HuH-7.5 (cell line): ENCODE measurements around the gene HIPK2.

Experiments used
- DNase-seq: peaks from one replicate; pipeline ENCODE4 v3.0.0; 2011; ENCODE audit warnings: low spot score

Gene HIPK2

DNA sequence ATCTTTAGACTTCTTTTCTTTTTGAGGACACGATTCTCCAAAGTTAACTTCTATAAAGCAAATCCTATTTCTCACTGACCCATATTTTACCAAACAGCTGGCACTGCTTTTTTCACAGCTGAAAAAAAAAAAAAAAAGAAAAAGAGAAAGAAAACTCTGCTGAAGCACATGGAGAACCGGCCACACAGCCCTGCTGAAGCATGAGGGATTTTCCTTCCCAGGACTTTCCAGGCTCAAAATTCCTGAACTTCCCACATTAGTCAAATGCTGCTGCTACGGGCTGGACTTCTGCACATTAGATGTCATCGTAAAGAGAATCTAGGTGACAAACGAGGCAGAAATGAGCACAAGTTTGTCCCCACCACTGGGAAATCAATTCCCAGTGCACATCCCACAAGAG, 25.2 kb downstream of the HIPK2 start:
- no peak for DNase-seq

DNA sequence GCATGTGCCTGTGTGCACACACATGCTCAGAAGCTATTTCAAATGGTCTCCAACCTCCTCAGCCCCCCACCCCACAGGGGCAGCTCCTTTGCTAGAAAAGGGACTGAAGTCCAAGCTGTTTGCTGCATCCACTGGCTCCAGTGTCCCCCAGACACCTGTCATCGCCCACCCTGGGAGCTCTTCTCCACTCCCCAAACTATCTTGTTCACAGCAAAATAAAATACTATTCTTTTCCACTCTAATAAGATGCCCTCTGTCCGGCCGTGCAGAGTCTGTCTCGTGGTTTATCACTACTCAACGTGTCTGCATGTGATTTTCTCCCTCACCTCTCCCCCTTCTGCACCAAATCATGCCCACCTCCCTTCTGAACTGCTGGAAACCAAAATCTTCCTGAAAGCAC, 25.6 kb downstream of the HIPK2 start:
- DNase-seq: no peak

DNA sequence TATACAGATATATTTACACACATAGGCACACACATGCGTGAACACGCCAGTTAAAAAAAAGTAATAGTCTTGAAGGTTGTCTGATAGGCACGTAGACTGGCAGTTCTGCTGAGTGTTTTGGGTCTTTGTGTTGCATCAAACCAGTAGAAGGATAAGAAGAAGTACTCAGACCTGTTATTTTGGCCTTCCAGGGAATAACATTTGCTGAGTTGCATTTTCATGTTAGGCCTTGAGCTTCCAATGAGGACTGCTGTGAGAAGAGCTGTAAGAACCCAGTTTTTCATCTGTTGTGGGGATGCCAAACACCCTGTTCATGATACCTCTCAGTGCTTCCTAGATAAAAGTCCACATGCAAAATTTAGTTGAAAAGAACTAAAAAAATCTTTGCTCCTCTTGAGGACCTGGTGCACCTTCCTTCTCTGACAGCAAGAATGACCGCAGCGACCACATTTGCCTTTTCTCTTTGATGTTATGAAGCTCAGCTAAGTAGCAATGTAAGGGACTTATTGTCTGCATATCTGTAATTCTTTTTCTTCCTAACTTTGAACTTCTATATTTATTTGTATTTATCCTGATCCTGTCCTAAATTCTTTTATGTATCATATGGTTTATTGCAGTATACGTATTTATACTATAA, 27.2 kb downstream of the HIPK2 start:
- DNase-seq: no peak

DNA sequence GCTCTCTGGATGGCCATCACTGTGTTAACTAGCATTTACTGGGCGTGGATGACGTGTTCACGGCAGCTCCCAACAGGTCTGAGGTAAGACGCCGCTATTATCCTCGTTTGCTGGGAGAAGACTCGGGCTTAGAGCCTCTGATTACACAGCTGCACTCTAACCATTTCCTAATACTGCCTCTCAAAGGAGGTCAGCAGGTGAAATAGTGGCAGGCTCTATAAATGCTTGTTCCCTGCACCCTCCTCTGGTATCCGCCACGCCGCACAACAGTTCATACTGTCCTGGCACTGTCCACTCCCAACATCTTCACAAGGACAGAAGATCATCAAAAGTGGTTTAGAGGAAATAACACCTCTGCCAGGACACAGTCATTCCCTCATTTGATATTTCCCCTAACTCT, 28.3 kb downstream of the HIPK2 start:
- DNase-seq: no peak

DNA sequence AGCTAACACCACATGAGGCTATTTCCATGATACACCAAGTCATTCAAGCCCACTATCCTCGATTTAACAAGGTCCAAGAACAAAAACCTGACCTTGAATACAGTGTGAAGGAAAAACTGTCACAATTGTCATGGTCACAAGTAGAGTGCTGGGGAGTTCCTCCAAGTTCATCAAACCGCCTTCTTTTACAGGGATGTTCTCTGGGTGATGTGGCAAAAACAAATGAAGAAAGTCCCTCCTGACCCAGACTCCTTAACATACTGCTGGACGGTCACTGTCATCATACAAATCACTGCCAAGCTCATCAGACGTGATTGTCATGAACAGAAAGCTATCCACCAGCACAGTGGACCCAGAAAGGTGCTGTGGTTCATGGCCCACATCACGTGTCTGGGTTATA, 28.9 kb downstream of the HIPK2 start:
- DNase-seq: no peak

DNA sequence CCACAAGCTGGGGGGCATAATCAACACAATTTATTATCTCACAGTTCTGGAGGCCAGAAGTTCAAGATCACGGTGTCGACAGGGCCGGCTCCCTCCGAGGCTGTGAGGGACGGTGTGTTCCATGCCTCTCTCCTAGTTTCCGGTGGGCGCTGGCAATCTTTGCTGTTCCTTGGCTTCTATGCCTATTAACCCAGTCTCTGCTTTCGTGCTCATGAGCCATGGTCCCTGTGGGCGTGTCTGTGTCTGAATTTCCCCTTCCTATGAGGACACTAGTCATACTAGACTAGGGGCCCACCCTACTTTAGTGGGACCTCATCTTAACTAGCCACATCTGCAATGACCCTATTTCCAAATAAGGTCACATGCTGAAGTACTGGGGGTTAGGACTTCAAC, 29.4 kb downstream of the HIPK2 start:
- DNase-seq: no peak

DNA sequence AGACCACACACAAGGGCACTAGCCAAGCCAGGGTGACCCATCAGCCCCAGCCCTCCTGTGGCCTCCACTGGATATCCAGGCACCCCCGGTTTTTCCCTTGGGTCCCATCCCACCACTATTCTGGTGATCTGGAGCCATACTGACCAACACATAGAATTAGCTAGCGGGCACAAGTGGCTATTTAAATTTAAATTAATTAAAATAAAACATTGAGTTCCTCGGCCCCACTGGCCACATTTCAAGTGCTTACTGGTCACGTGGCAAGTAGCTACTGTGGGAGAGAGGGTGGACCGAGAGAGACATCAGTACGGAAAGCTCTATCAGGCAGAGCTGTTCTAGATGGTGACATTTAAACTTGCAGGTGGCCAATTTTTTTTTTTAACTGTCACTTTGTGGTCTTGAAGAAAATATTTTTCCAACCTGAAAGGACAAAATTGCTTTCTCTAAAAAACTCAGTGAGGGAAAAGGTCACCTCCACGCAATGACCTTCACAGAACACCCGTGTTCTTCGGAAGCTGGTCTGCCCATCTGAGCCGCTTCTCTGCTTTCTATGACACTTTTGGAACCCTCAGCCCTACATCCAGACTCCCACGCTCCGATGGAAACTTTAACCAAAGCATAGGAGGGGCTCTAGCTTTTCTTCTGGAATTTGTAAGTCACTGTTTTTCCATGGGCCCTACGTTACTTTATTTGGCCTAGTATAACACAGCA, 30.0 kb downstream of the HIPK2 start:
- no peak for DNase-seq

DNA sequence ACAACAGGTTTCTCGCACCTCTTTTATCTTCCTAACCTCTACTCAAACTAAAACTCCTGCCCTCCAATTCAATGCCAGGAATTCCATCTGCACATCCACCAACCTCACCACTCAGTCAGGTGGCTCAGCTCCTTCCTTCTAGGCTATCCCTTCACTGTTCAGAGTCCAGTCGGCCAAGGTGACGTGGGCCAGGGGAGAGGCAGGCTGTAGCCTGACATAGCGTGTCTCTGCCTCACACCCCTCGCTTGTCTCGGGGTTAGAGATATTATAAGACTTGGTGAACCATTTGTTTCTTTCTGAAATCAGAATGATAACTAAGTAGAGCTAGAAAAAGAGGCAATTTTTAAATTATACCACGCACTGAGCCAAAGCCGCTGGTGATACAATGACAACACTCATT, 31.1 kb downstream of the HIPK2 start:
- no peak for DNase-seq

DNA sequence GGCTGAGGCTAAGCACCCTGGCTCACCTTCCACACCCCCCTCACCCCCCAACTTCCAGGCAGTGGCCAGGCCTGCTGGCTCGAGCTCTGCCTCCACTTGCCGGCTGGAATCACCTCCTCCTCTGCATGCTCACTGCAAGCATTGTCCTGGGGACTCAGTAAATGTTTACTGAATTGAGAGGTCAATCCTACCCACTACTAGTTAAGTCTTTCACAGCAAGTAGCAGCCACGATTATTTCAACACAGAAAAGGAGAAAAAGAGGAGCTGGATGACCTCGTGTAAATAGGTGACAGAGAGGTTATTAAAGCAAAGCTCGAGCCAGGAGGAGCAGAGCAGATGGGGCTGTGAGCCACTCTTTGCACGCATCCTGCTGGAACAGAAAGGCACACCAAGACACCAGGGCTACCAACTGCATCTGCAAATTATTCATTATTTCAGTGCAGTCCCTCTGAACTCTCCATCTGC, 32.1 kb downstream of the HIPK2 start:
- peak; percentile 25 for DNase-seq

DNA sequence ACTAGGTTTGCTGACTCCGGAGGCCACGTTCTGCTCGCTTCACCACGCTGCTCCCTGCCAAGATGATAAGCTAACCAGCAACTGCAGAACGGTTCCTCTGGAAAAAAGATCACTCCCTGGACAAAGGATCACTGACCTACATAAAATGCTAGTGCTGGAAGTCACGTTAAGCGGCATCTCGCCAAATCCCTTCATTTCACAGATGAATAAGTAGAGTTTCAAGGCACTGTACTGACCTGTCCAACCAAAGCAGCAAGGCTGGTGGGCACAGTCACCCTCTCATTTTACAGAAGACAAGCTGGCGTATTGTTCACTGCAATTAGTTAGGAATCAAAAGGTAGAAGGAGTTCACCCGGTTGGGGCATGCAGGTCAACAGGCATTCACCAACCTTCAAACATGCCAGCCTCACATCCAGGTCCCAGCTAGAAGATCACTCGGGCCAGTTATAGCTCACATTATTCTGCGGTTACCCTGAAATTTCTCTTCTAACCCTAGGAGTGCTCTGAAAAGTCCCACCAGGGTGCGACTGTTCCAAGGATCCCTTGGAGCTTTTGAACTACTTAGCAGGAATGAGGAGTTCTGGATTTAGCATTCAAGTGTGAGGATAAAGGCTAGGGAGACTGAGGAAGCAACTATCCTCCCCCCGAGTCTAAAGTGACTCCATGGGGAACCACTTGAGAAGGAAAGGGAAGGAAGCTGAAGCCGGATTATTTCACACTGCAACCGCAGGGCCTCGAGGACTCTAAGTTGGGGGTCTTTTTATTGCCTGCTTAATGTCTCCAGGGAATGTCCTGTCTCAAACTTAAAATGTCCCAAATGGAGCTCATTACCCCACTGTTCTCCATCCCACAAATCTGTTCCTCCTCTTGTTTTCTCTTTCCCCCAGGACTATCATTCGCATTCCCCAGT, 32.8 kb downstream of the HIPK2 start:
- no peak for DNase-seq

DNA sequence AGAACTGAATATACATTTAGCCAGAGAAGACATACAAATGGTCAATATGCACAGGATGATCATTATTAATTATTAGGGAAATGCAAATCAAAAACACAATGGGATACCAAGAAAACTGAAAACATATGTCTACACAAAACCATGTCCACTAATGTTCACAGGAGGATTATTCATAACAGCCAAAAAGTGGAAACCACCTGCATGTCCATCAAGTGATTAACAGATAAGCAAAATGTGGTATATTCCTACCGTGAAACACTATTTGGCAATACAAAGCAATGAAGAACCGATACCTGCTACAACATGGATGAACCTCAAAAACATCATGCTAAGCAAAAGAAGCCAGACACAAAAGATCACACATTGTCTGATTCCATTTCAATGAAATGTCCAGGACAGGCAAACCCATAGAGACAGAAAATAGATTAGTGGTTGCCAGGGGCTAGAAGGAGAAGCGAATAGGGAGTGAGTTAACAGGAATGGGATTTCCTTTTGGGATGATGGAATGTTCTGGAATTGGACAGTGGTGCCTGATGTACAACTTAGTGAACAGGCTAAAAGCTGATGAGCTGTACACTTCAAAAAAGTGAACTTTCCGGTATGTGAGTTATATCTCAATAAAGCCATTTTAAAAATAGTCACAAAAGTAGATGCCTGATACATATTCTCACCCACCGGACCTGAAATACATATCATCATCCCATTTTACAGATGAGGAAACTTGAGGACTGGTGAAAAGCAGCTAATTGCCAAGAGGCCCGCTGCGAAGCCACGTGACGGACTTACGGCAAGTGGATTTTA, 33.6 kb downstream of the HIPK2 start:
- DNase-seq: no peak

DNA sequence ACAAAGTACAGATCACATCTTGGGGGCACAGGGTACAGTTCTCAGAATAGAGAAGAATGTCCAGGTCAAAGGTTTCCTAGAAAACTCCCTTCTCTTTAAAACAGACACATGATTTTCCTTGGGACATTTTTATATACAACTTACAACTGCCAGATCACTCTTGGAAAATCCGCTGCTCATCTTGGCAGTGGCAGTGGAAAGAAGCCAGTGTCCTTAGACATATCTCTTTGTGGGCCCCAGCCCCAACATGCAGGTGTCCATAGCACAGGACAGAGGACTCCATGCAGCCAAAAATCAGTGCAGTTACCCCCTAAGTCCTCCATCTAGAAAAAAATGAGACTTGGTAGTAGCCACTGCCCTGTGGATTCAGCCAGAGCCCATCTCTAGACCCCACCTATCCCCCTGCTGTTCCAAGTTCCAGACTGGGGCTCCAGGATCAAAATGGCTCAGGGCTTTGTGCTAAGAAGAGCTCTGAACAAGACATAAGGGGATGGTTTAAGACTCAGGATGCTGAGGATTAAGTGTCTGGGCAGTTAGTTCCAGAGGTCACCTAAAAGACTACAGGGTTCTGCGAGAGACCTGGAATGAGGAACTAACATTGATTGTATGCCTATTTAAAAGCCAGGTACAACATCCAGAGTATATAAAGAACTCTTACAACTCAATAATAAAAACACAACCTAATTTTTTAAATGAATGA, 34.4 kb downstream of the HIPK2 start:
- DNase-seq: no peak

DNA sequence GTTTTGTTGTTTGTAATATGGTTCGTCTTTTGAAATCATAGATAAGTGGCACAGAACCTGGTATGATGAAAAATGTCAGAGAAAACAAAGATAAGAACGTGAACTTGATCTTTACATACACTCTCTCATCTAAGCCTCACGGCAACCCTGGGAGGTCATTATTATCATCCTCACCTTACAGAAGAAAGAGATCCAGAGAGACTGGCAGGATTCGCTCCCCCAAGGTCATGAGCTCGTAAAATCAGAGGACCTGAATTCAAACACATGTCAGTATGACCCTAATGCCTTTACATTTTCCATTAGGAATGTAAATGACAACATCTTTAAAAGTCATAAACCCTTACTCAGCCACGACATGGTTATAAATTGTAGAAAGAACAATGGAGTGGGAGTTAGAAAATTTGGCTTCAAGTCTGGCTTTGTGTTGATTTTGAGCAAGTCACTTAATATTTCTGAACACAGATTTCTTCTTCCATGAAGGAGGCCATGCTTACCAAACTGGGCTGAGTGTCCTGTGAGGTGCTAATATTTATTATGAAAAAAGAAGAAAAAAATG, 35.9 kb downstream of the HIPK2 start:
- no peak for DNase-seq

DNA sequence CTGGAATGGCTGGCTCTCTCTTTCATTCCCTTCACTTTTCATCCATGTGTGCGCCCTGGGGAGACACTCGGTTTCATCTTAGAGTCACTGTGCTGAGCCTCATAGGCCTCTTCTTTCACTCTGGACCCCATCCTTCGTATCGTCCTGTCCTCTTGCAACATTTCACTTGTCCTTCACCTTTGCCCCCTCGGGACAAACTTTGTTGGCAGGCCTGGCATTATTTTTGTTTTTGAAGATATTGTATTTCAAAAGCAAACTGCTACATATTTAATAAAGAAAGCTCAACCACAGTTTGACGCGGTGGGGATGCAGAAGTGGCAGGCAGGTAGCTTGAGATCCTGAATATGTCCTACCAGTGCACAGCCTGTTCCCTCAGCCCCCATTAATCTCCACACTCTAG, 36.6 kb downstream of the HIPK2 start:
- DNase-seq: no peak

DNA sequence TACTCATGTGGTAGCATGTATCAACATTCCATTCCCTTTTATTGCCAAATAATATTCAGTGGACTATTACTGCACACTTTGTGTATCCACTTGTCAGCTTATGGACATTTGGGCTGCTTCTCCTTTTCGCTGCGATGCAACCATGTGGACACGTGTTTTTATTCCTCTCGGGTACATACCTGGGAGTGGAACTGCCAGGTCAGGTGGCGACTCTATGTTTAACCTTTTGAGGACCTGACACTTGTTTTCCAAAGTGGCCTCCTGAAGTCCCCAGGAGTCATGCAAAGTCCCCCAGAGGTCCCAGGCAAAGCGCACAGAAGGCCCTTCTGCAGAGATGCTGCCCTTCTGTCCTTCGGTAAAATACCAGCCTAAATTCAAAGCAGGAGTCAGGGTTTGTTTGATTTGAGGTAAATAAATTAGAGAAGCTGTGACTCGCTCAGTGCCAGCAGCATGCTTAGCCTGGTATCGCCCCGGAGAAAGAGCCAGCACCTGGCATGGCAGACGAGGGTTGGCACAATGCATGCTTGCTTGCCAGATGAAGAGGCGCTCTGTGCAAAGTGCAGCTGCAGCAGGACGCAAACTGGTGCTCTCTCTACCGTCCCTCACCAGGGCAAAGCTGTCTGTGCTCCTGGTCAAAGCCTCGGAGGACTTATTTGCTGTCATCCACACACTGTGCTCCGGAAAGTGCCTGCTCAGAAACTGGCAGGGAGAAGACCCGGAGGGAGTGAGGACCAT, 37.8 kb downstream of the HIPK2 start:
- no peak for DNase-seq

DNA sequence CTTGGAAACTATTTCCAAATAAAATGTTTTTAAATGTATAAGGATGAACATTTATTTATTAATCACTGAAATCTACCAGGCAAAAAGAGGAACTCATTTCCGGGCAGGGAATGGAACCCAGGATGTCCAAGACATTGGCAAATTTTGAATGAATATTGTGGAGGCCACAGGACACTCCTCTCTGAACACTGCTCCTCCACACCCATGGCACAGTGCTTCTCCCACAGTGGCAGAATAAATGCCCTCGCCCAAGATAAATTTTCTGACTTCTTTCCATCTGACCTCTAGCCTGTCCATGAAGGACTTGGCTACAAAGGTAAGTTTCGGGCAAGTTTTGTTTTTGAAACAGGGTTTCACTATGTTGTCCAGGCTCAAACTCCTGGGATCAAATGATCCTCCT, 39.0 kb downstream of the HIPK2 start:
- DNase-seq: no peak

DNA sequence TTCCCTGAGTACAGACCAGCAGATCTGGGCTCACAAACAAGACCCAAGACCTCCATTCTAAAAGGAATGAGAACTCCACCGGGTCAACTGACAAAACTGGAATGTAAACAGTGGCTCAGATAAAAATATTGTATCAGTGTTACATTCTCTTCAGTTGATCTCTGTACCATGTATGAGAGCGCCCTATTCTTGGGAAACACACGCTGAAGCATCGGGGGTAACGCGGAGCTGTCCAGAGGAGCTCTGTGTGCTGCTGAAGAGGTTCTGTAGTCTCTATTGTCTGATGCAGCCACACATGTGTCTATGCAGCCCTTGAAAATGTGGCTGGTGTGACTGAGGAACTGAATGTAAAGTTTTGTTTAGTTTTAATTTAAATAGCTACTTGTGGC, 39.7 kb downstream of the HIPK2 start:
- DNase-seq: no peak

DNA sequence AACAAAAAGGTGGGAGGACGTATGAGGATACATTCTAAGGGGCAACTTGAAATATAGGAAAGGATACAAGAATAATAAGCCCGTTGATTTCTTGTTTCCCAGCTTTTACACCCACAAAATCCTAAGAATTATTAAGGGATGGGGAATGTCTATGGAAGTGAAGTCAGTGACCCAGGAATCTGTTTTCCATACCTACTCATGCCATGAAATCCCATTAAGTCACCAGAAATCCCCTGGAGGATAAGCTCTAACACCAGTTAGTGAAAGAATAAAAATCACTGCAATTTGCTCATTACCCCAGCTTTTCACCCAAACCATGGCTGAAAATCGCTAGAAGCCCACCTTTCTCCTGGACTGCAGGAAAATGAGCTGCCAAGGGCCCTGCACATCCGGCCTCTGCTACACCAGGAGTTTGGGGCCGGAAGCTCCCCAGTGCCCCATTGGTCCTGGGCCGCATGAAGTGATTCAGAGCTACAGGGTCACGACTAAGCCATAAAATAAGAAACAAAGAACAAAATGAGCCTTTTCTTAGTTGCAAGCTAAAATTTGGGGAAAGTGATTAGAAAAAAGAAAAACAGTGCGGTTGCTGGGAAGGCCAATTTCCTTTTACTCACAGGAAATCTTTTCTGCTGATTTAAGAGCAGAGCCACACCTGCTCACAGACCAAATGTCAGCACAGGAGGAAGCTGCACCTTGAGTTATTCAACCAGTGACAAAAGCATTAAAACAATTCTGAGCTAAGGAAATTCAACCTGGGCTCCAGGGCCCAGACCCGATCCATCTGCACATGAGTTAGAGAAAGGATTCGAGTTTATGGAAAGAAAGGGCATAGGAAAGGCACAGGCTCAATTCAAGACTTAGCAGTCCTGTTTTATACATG, 40.3 kb downstream of the HIPK2 start:
- DNase-seq: no peak

DNA sequence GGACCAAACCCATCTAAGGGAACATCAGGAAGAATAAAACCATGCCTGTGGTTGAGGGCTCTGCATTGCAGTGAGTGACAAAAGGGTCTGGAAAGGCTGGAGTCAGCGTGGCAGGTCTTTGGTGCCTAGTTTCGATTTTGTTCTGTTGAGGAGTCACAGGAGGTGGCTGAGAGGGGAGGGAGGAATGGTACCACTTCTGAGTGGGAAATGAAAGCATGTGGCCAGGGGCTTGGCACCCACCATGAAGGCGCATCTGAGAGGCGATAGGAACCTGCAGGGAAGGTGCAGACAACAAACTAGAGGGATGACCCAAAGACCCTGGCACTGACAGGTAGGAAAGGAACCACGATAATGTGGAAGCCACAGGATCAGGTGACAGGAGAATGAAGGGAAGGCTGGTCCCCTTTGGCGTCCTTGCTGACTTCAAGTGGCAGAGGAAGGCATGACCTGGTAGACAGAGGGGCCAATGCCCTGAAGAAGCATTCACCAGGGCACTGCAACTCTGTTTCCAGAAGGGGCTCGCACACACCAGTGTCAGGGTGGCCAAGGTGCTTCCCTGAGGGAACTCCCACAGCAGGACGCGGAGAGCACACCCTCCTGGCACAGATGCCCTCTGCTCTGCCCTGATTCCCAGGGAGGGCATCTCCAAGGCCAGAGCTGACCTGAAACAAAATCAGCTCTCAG, 41.7 kb downstream of the HIPK2 start:
- DNase-seq: no peak
